Cerebellar cortex (tissue), 1 donor: ENCODE data around the gene ABCC10.
"Not testable (repeated sequence)": the region's sequence is repeated elsewhere in the genome, so short reads cannot be mapped to it uniquely, and the experiment has no call there.

Experiments used
- DNase-seq: peaks from one replicate; pipeline ENCODE4 v3.0.0-alpha.2; 2015; ENCODE audit warnings: low spot score

The ABCC10 gene

GRCh38 chr6:43498291-43498690 lies 71.0 kb downstream of the ABCC10 start:
- DNase-seq, result not testable (repeated sequence)

- DNase-seq, result no peak
Observed at GRCh38 chr6:43499028-43499815, 71.9 kb downstream of the ABCC10 start.
